GM18951 (cell line): ENCODE data around the gene USP48.

Experiments
- POLR2A ChIP-seq: IDR thresholded peaks from 4 replicates; pipeline ENCODE4 v1.6.1; 2011; ENCODE audit warnings: mild to moderate bottlenecking; ENCODE audit not compliant: insufficient read length, insufficient read depth; ENCODE audit errors: extremely low read depth
- in situ Hi-C: fragments of 300-500 bp; cut with MboI; formaldehyde crosslinking; loops from one replicate; pipeline ENCODE4 v1.12.0; 2022; ENCODE audit warnings: low sequenced_read_pairs, mixed read lengths, inconsistent platforms; ENCODE audit not compliant: unreplicated experiment

Gene USP48

GRCh38 chr1:21721295-21721985 lies 61.5 kb downstream of the USP48 start:
- in situ Hi-C loops: loop anchor here (25.0 kb wide), 1 partner anchor 241 kb away; no protein-coding TSS in a partner anchor
- TF ChIP-seq POLR2A: no peak

GRCh38 chr1:21716169-21716568 lies 66.8 kb downstream of the USP48 start:
- no peak for TF ChIP-seq POLR2A
- in situ Hi-C loops: loop anchor here (25.0 kb wide), 1 partner anchor 246 kb away; no protein-coding TSS in a partner anchor

DNA sequence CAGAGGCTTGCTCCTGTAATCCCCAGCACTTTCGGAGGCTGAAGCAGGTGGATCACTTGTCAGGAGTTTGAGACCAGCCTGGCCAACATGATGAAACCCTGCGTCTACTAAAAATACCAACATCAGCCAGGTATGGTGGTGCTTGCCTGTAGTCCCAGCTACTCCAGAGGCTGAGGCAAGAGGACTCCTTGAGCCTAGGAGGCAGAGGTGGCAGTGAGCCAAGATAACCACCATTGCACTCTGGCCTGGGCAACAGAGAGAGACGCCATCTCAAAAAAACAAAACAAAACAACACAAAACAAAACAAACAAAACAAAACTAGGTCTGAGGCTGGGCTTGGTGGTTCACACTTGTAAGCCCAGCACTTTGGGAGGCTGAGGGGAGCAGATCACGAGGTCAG lies 75.1 kb downstream of the USP48 start:
- in situ Hi-C loops: loop anchor here (25.0 kb wide), 1 partner anchor 254 kb away; no protein-coding TSS in a partner anchor
- no peak for TF ChIP-seq POLR2A

GRCh38 chr1:21707086-21707840 lies 75.7 kb downstream of the USP48 start:
- TF ChIP-seq POLR2A: no peak
- in situ Hi-C loops: loop anchor here (25.0 kb wide), 1 partner anchor 255 kb away; no protein-coding TSS in a partner anchor

- no peak for TF ChIP-seq POLR2A
- in situ Hi-C loops: loop anchor here (25.0 kb wide), 1 partner anchor 256 kb away; no protein-coding TSS in a partner anchor
These were observed 76.7 kb downstream of the USP48 start for GRCh38 chr1:21706151-21706835.

DNA sequence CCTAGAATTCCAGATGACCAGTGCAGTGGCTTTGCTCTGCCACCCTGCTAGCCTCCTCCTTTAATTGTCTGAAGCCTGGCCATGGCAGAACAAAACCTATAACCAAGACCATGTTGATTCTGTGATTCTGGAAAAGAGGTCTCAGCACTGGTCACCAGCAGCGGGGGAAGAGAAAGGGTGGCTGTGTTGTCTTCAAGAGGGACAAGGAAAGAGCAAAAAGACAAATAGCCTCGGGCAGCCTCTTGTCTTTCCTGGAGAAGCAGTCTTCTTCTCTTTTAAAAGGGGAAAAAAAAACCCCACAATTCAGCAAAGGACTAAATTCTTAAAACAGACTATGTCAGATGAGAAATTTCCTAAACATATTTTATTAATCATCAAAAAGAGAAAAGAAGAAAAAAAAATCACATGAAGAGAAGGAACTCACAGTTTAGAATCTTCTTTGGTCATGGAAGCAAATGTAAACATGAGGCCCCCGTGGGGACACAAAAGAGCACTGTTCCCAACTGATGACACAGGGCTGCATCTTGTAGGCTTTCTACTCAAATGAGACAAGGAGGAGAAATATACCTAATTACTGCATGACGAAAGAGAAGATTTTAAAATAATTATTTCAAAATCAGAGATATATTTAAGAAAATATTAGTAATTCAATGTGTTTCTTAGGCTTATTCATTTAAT lies 77.5 kb downstream of the USP48 start:
- in situ Hi-C loops: loop anchor here (25.0 kb wide), 1 partner anchor 257 kb away; no protein-coding TSS in a partner anchor
- no peak for TF ChIP-seq POLR2A

GRCh38 chr1:21704145-21704544 lies 78.8 kb downstream of the USP48 start:
- in situ Hi-C loops: loop anchor here (25.0 kb wide), 1 partner anchor 258 kb away; no protein-coding TSS in a partner anchor
- no peak for TF ChIP-seq POLR2A

- no peak for TF ChIP-seq POLR2A
- in situ Hi-C loops: loop anchor here (25.0 kb wide), 1 partner anchor 259 kb away; no protein-coding TSS in a partner anchor
These were observed 79.5 kb downstream of the USP48 start for GRCh38 chr1:21703318-21703963.

GRCh38 chr1:21702780-21703179 lies 80.2 kb downstream of the USP48 start:
- in situ Hi-C loops: loop anchor here (25.0 kb wide), 1 partner anchor 260 kb away; no protein-coding TSS in a partner anchor
- TF ChIP-seq POLR2A: no peak

GRCh38 chr1:21701401-21701800 lies 81.5 kb downstream of the USP48 start:
- in situ Hi-C loops: loop anchor here (25.0 kb wide), 1 partner anchor 261 kb away; no protein-coding TSS in a partner anchor

DNA sequence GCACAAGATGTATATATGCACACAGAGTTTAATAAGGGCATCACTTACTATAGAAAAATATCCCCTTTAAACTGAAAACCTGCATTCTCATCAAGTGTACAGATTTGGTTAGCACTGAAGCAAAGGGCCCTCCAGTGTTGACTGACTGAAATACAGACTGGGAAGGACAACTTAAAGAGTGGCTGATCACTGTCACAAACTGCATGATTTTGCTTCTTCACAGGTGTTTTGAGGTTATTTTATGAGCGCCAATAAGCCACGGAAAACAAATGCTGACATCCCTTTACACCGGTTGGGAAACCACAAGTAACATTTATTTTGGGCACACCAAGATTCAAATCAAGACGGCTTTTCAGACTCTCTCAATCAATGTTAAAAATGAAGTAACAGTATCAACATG lies 82.9 kb downstream of the USP48 start:
- no peak for TF ChIP-seq POLR2A
- in situ Hi-C loops: loop anchor here (25.0 kb wide), 1 partner anchor 262 kb away; no protein-coding TSS in a partner anchor

More at GRCh38 chr1:21701401-21701800, 81.5 kb downstream of the USP48 start:
- TF ChIP-seq POLR2A: no peak

DNA sequence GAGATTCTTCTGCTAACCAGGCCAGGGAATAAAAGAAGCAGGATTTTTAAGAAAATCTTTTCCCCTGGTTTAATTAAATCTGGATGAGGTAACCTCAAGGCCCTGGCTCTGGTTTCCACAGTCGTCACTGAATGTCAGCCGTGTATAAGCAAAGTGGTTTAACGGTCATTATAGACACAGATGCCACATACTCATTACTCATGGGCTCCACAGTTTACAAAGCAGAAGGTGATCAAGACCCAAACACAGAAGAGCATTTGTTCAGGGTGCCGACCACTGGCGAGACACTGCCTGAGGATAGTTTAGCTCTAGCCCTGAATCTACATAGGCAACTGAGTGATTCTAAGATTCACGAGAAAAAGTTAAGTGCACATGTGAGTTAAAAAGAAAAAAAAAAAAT lies 86.0 kb downstream of the USP48 start:
- no peak for TF ChIP-seq POLR2A
- in situ Hi-C loops: no loop called here
